Smooth muscle cell (in vitro differentiated cells): ENCODE results near the gene CENPI. TPM values are rescaled to one million over a fixed set of nuclear protein-coding genes. Genes with fewer than 3 reads are reported as not detected.

Source experiments
- DNase-seq: peaks from one replicate; lab custom pipeline; 2025; ENCODE audit not compliant: unreplicated experiment; lab: John Stamatoyannopoulos, UW
- H2AFZ ChIP-seq: fragments of 200-600 bp; sonication (generic); 2 replicates; pipeline ENCODE4 v1.6.0; 2016; ENCODE audit warnings: antibody characterized with exemption, low read depth, mild to moderate bottlenecking
- H3F3A ChIP-seq: fragments of 200-600 bp; sonication (generic); 2 replicates; pipeline ENCODE4 v1.6.0; 2017; ENCODE audit warnings: antibody characterized with exemption, low read depth
- H3K27ac ChIP-seq: fragments of 200-600 bp; sonication (generic); 2 replicates; pipeline ENCODE4 v1.5.1; 2016; ENCODE audit warnings: low read depth, mild to moderate bottlenecking
- H3K27me3 ChIP-seq: fragments of 200-600 bp; sonication (generic); 2 replicates; pipeline ENCODE4 v1.6.1; 2016; ENCODE audit warnings: low read depth, mild to moderate bottlenecking
- H3K36me3 ChIP-seq: fragments of 200-600 bp; sonication (generic); 2 replicates; pipeline ENCODE4 v1.5.1; 2016; ENCODE audit warnings: low read depth
- H3K4me1 ChIP-seq: fragments of 200-600 bp; sonication (generic); 2 replicates; pipeline ENCODE4 v1.5.1; 2016; ENCODE audit warnings: low read depth
- H3K4me2 ChIP-seq: fragments of 200-600 bp; sonication (generic); 2 replicates; pipeline ENCODE4 v1.6.0; 2016; ENCODE audit warnings: mild to moderate bottlenecking
- H3K4me3 ChIP-seq: fragments of 200-600 bp; sonication (generic); 2 replicates; pipeline ENCODE4 v1.5.1; 2016; ENCODE audit warnings: mild to moderate bottlenecking
- H3K79me2 ChIP-seq: fragments of 200-600 bp; sonication (generic); 2 replicates; pipeline ENCODE4 v1.6.0; 2016; ENCODE audit warnings: low read depth, mild to moderate bottlenecking
- H3K9ac ChIP-seq: fragments of 200-600 bp; sonication (generic); 2 replicates; pipeline ENCODE4 v1.6.0; 2016; ENCODE audit warnings: low read depth
- H3K9me3 ChIP-seq: fragments of 200-600 bp; sonication (generic); replicated peaks from 2 replicates; pipeline ENCODE4 v1.5.1; 2016; ENCODE audit warnings: low read depth
- H4K20me1 ChIP-seq: fragments of 200-600 bp; sonication (generic); 2 replicates; pipeline ENCODE4 v1.6.0; 2016; ENCODE audit warnings: low read depth
- WGBS: methylation state at CpG from one replicate; pipeline ENCODE4 v1.1.7; 2016; ENCODE audit warnings: low lambda C conversion rate; 5-methylcytosine and 5-hydroxymethylcytosine counted together
- polyA plus RNA-seq: library from polyadenylated mRNA; unstranded; fragments of >200 nt; fragmentation: Nextera tagmentation; extraction: Ambion mirVana; gene quantifications from 2 replicates; pipeline ENCODE4 v1.2.1, GENCODE V29; 2016
- total RNA-seq: library from RNA; depleted of rRNA; stranded (reverse); fragments of >200 nt; gene quantifications from 2 replicates; pipeline ENCODE4 v1.2.3, GENCODE V29; 2014
- TF ChIP-seq, protein P1 (sequence below): fragments of 200-600 bp; sonication (generic); IDR thresholded peaks from 2 replicates; pipeline ENCODE4 v1.5.1; 2017; ENCODE audit warnings: borderline replicate concordance, mild to moderate bottlenecking, antibody characterized with exemption; ENCODE audit not compliant: insufficient read depth, poor library complexity, severe bottlenecking

The CENPI gene
- total and polyA plus RNA-seq, 2 experiments from 2014 or later: 4.2 to 6.0 TPM

DNA sequence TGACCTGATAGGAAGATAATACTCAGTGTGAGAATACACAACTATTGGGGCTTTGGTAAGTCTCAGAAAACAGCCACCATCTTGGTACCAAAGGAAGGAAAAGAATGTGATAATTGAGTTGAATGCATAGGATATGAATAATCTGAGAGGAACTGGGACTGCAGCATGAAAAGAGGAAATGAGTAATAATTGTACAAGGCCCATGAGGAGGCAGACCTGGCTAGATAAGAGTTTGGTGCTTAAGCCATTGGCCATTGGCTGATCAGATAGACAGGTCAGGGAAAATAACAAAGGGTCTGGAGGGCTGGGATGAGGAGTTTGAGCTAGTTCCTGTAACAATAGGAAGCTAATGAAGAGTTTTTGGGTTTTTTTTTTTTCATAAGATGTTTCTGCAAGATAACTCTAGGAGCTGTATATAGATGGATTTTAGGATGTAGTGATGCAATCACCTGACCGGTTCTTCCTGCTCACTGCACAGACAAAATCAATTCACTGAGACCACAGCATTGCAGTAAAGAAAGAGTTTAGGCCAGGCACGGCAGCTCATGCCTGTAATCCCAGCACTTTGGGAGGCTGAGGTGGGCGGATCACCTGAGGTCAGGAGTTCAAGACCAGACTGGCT is 40.8 kb upstream of the CENPI start:
- H3K9me3 ChIP-seq: no peaks in the 10 kb centered on the region
- WGBS: 89% methylated on average over 3 of the region's 3 CpGs
- DNase-seq: no peak
- no peaks in the 10 kb centered on the region for H3K79me2 ChIP-seq
- H4K20me1 ChIP-seq: no peaks in the 10 kb centered on the region
- no peaks in the 10 kb centered on the region for H3K4me1 ChIP-seq
- H3K27me3 ChIP-seq: no peaks in the 10 kb centered on the region
- no peaks in the 10 kb centered on the region for H3K36me3 ChIP-seq
- TF ChIP-seq, protein P1, sequence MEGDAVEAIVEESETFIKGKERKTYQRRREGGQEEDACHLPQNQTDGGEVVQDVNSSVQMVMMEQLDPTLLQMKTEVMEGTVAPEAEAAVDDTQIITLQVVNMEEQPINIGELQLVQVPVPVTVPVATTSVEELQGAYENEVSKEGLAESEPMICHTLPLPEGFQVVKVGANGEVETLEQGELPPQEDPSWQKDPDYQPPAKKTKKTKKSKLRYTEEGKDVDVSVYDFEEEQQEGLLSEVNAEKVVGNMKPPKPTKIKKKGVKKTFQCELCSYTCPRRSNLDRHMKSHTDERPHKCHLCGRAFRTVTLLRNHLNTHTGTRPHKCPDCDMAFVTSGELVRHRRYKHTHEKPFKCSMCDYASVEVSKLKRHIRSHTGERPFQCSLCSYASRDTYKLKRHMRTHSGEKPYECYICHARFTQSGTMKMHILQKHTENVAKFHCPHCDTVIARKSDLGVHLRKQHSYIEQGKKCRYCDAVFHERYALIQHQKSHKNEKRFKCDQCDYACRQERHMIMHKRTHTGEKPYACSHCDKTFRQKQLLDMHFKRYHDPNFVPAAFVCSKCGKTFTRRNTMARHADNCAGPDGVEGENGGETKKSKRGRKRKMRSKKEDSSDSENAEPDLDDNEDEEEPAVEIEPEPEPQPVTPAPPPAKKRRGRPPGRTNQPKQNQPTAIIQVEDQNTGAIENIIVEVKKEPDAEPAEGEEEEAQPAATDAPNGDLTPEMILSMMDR: no peak
- H3K4me2 ChIP-seq: no peak overlapping the region
- no peak overlapping the region for H3K4me3 ChIP-seq
- no peak overlapping the region for H3K9ac ChIP-seq
- no peaks in the 10 kb centered on the region for H3F3A ChIP-seq
- no peak overlapping the region for H3K27ac ChIP-seq
- H2AFZ ChIP-seq: no peak overlapping the region

DNA sequence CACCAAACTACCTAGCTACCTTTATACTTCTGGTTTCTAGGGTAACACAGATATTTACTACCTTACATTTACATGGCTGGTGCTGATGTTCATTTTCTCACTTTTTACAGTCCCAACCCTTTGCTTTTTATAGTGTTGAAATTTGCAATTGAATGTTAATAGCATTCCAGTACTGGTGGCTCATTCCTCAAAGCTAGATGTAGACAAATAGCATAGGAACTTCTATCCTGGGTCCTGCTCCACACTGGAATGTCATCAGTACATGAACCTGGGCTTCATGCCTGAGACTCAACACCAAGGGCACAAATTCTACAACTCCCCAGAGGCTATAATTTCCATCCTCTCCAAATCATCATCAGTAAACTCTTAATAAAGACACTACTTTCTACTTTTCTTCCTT is 35.8 kb upstream of the CENPI start:
- H3K4me1 ChIP-seq: no peaks in the 10 kb centered on the region
- no peak overlapping the region for H2AFZ ChIP-seq
- no peaks in the 10 kb centered on the region for H3K27me3 ChIP-seq
- no peak overlapping the region for H3K4me3 ChIP-seq
- no peaks in the 10 kb centered on the region for H4K20me1 ChIP-seq
- no peak overlapping the region for H3K4me2 ChIP-seq
- H3K9me3 ChIP-seq: no peaks in the 10 kb centered on the region
- H3F3A ChIP-seq: no peaks in the 10 kb centered on the region
- no peaks in the 10 kb centered on the region for H3K79me2 ChIP-seq
- no peaks in the 10 kb centered on the region for H3K36me3 ChIP-seq
- H3K27ac ChIP-seq: no peak overlapping the region
- no peak overlapping the region for H3K9ac ChIP-seq
- TF ChIP-seq, protein P1: no peak
- no peak for DNase-seq

DNA sequence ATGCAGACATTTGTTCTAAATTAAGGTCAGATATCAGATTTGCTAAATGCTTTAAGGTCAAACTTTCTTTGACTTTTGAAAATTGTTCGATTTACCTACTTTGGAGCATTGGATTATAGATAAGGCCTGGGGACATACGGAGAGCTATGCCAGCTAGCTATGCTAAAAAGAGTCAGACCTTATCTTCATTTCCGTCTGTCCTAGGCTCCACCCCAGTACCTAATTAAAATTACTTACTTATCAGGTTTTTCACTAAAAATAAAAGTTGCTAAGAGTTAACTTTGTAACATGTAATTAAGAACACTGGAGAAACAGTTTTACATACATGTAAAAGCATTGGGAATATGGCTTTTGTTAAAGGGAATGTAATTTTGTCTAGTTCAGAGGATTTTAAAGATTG is 26.4 kb upstream of the CENPI start:
- no peaks in the 10 kb centered on the region for H3K9me3 ChIP-seq
- H3K79me2 ChIP-seq: no peaks in the 10 kb centered on the region
- H3K27ac ChIP-seq: no peak overlapping the region
- H4K20me1 ChIP-seq: no peaks in the 10 kb centered on the region
- H3F3A ChIP-seq: no peaks in the 10 kb centered on the region
- H3K4me1 ChIP-seq: no peaks in the 10 kb centered on the region
- no peak for DNase-seq
- 61% methylated on average over 3 of the region's 3 CpGs for WGBS
- TF ChIP-seq, protein P1: no peak
- no peak overlapping the region for H3K9ac ChIP-seq
- no peak overlapping the region for H3K4me3 ChIP-seq
- H3K36me3 ChIP-seq: no peaks in the 10 kb centered on the region
- H2AFZ ChIP-seq: no peak overlapping the region
- no peak overlapping the region for H3K4me2 ChIP-seq
- no peaks in the 10 kb centered on the region for H3K27me3 ChIP-seq
